A673 (cell line): ENCODE measurements around the gene IGF2. TPM values are rescaled to one million over a fixed set of nuclear protein-coding genes. Genes with fewer than 3 reads are reported as not detected.

Source experiments
- BruUV-seq: library from RNA; stranded (reverse); fragments of 400-500 nt; replicated peaks from 2 replicates; lab custom pipeline; 2021; lab: Mats Ljungman, UMichigan
- CTCF ChIA-PET: fragments of 300-600 bp; sonication (Branson Sonifier 250); formaldehyde crosslinking; loops from one replicate; lab custom pipeline; 2022; ENCODE audit warnings: antibody characterized with exemption; lab: Charles Lee
- POLR2A ChIA-PET: fragments of 300-600 bp; sonication (Branson Sonifier 250); formaldehyde crosslinking; loops from one replicate; lab custom pipeline; 2022; ENCODE audit warnings: antibody characterized with exemption; ENCODE audit not compliant: low non-redundant PET; lab: Charles Lee
- DNase-seq: peaks from one replicate; pipeline ENCODE4 v3.0.0-alpha.2; 2015; ENCODE audit warnings: low spot score
- H3K27ac ChIP-seq: fragments of 200-600 bp; sonication (generic); 2 replicates; pipeline ENCODE4 v1.5.1; 2016; ENCODE audit warnings: mixed run types, low read depth, mild to moderate bottlenecking, mixed read lengths, antibody characterized with exemption, low read length; ENCODE audit not compliant: poor library complexity, severe bottlenecking
- H3K27me3 ChIP-seq: fragments of 200-600 bp; sonication (generic); replicated peaks from 2 replicates; pipeline ENCODE4 v1.6.1; 2017; ENCODE audit warnings: mixed run types, low read depth, mild to moderate bottlenecking, mixed read lengths, antibody characterized with exemption, low read length; ENCODE audit not compliant: insufficient read depth, poor library complexity
- H3K36me3 ChIP-seq: fragments of 200-600 bp; sonication (generic); 2 replicates; pipeline ENCODE4 v1.6.1; 2016; ENCODE audit warnings: mixed run types, mild to moderate bottlenecking, mixed read lengths, antibody characterized with exemption, low read length; ENCODE audit not compliant: insufficient read depth, poor library complexity, severe bottlenecking
- H3K4me1 ChIP-seq: fragments of 200-600 bp; sonication (generic); 2 replicates; pipeline ENCODE4 v1.6.1; 2017; ENCODE audit warnings: mixed run types, mild to moderate bottlenecking, mixed read lengths, antibody characterized with exemption, low read length; ENCODE audit not compliant: insufficient read depth, poor library complexity, severe bottlenecking
- H3K4me3 ChIP-seq: fragments of 200-600 bp; sonication (generic); 2 replicates; pipeline ENCODE4 v1.5.1; 2016; ENCODE audit warnings: low read depth, mixed run types, mild to moderate bottlenecking, mixed read lengths, low read length; ENCODE audit not compliant: poor library complexity, severe bottlenecking
- H3K9me3 ChIP-seq: fragments of 200-600 bp; sonication (generic); 2 replicates; pipeline ENCODE4 v1.6.1; 2016; ENCODE audit warnings: mixed run types, low read depth, mild to moderate bottlenecking, mixed read lengths, antibody characterized with exemption, low read length; ENCODE audit not compliant: poor library complexity, severe bottlenecking
- CTCF ChIP-seq: fragments of 300-800, 200-600 bp; sonication (generic); conservative IDR thresholded peaks from 2 replicates; pipeline ENCODE4 v1.5.1; 2017; ENCODE audit warnings: low read depth, mild to moderate bottlenecking, antibody characterized with exemption, low read length, moderate library complexity, mixed read lengths
- EZH2 ChIP-seq: fragments of 200-600 bp; sonication (generic); IDR thresholded peaks from 2 replicates; pipeline ENCODE4 v1.6.1; 2017; ENCODE audit warnings: borderline replicate concordance, low read depth, mild to moderate bottlenecking, mixed read lengths, antibody characterized with exemption, low read length; ENCODE audit not compliant: poor library complexity, severe bottlenecking
- intact Hi-C: fragments of 100-400 bp; cut with micrococcal nuclease; formaldehyde crosslinking; loops from one replicate; pipeline ENCODE4 v1.10.0; 2022; ENCODE audit not compliant: unreplicated experiment
- total RNA-seq: library from RNA; stranded (reverse); gene quantifications from 2 replicates; pipeline ENCODE4 v1.2.3, GENCODE V29; 2021

The IGF2 gene
- total RNA-seq, 1 experiment from 2014 or later = 0.17 TPM

- intact Hi-C loops = no loop called here
- no peaks in the 10 kb centered on the region for H3K9me3 ChIP-seq
- H3K4me3 ChIP-seq = no peak overlapping the region
- POLR2A ChIA-PET = no interaction called here
- H3K27ac ChIP-seq = no peak overlapping the region
- H3K4me1 ChIP-seq = no peaks in the 10 kb centered on the region
- BruUV-seq = no TSS peak
- DNase-seq = no peak
- CTCF ChIA-PET = no interaction called here
- H3K27me3 ChIP-seq = no peaks in the 10 kb centered on the region
- no peaks in the 10 kb centered on the region for H3K36me3 ChIP-seq
- TF ChIP-seq EZH2 = no peak
- no peak for TF ChIP-seq CTCF
Measured at GRCh38 chr11:2113776-2114175, 25.4 kb downstream of the IGF2 start.

- CTCF ChIA-PET = no interaction called here
- no peaks in the 10 kb centered on the region for H3K36me3 ChIP-seq
- no peaks in the 10 kb centered on the region for H3K4me1 ChIP-seq
- POLR2A ChIA-PET = no interaction called here
- intact Hi-C loops = no loop called here
- H3K4me3 ChIP-seq = no peak overlapping the region
- H3K27ac ChIP-seq = no peak overlapping the region
- TF ChIP-seq EZH2 (no peak), CTCF (no peak)
- no peaks in the 10 kb centered on the region for H3K27me3 ChIP-seq
- BruUV-seq = no TSS peak
- DNase-seq = no peak
- no peaks in the 10 kb centered on the region for H3K9me3 ChIP-seq
Measured at GRCh38 chr11:2110521-2110920, 28.7 kb downstream of the IGF2 start.

- ChIA-PET POLR2A (no interaction called here), CTCF (no interaction called here)
- no TSS peak for BruUV-seq
- Histone ChIP-seq H3K4me1 (no peaks in the 10 kb centered on the region), H3K4me3 (no peak overlapping the region), H3K36me3 (no peaks in the 10 kb centered on the region), H3K27ac (no peak overlapping the region), H3K9me3 (no peaks in the 10 kb centered on the region), H3K27me3 (no peaks in the 10 kb centered on the region)
- intact Hi-C loops = no loop called here
- DNase-seq = no peak
- TF ChIP-seq EZH2 (no peak), CTCF (no peak)
Measured at GRCh38 chr11:2109541-2110019, 29.6 kb downstream of the IGF2 start.
